CD4-positive, alpha-beta T cell treated with Interleukin-21 for 1 hour (primary cell): ENCODE results near the gene CPNE8.

ENCODE experiments used
- DNase-seq: peaks from one replicate; pipeline ENCODE4 v3.0.0-alpha.2; 2020

The CPNE8 gene

GRCh38 chr12:38905480-38906351, at the start of gene CPNE8:
Gene CPNE8 (minus strand): TSS chr12:38905591. CDS start chr12:38905534, 57 bp downstream.
- DNase-seq = peak; percentile 58

DNA sequence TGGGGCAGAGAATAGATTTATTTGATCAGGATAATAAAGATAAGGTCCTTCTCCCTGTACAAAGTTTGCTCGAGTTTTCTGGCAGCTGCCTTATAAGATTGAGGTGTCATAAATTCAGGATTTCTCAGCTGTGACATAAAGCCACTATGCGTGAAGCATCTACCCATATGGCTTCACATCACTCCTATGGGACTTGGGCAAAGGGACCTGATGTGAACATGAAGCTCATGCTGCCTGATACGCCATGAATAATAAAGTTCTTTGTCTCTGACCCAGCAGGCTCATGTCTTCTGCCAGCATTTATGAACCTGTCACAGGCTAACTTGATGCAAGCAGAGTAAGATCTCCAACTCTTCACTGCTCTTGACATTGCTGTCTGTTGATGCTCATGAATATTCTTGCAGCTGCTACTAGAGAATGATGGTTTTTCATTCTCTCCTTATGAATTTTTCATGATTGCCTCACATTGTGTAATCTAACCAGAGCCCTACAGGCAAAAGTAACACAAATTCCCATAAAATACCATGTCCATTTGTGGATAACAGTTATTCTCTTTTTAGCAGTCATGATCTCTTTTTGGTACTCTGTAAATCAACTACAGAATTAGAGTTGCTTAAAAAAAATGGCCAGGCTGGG, 49.0 kb upstream of the CPNE8 start:
- DNase-seq = no peak

DNA sequence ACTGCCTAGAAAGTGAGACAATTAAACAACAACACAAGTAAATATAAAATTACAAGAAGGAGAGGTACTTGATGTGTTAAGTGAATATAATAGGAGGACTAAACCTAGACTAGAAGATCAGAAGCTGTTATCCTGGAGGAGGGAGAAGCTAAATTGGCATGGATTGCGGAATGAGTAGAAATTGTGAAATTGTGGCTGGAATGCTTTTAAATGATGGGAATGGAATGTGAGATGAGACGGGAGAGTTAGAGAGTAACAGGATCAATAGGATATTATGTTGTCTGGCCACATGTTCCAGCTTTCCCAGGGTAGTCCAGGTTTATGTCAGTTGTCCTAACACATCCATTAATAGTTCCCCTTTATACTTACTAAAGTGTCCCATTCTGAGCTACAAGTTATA, 44.0 kb upstream of the CPNE8 start:
- no peak for DNase-seq

DNA sequence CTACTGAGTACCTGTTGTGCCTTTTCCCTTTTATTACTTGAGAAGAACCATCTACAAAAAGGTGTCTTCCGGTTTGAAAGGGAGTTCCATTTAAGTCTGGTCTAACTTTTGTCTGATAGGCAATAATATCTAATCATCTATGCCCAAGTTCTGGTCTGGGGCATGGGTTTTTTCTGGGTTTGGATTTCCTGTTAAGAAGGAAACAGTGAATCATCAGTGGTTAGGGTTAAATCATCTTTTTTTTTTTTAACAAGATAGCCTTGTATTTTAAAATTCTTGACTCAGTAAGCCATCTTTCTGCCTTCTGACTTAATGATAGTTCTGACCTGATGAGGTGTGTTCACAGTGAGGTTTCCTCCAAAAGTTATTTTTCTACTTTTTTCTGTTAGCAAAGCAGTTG, 29.3 kb upstream of the CPNE8 start:
- DNase-seq = no peak

- no peak for DNase-seq
Measured at GRCh38 chr12:38934078-38934584, 28.7 kb upstream of the CPNE8 start.

DNA sequence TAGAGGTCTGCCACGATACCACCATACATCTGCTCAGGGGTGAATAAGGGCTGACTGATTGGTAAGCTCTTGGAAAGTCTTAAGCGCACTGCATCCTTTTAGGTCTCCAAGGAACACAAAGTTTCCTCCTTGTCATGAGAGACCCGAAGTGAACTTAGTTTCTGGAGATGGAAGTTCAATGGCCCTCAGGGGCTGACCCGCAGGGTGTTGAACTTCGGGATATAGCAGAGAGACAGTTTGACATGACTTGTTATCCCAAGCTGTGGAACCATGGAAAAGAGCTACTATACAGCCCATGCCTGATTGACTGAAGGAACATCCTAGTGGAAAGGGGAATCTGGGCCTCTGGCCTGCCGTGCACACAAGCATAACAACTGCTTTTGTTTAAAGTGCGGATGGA, 26.9 kb upstream of the CPNE8 start:
- DNase-seq = no peak

DNA sequence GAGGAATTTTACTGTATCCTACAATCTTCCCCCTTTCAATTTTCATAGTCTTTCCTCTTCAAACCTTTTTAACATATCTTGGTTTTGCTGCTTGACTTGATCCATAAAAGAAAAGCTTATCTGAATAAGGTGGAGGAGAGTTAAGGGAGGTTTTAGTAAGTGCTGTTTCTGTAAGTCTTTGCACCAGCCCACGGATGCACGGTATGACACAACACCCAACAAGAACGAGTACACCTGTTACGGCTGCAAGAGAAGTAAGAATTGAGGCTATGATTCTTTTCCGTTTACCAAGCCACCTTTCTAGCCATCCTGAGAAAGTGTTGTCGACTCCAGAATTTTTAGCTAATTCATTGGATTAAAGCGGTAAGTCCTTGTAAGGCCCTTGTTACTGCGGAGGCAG, 26.1 kb upstream of the CPNE8 start:
- no peak for DNase-seq

DNA sequence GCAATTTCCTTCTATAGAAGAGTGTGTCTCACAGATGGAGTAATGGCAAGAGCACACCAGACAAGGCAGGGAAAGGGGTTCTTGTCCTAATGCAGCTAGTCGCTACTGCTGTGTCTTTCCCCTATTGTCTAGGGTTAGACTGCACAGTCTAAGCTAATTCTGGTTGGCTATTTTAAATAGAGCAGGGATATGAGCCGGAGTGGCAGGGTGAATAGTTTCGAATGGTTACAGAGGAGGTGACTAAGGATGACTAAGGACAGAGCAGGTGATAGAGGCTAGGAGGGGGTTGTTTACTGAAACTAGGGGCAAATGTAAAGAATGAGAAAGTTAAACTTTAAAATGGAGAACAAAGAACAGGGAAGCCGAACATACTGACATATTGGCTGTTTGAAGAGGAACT, 25.6 kb upstream of the CPNE8 start:
- DNase-seq = no peak

GRCh38 chr12:38926501-38926900, 21.1 kb upstream of the CPNE8 start:
- DNase-seq = no peak

GRCh38 chr12:38921025-38921677, 15.8 kb upstream of the CPNE8 start:
- DNase-seq = peak; percentile 42

- no peak for DNase-seq
Measured at GRCh38 chr12:38919191-38919590, 13.8 kb upstream of the CPNE8 start.

DNA sequence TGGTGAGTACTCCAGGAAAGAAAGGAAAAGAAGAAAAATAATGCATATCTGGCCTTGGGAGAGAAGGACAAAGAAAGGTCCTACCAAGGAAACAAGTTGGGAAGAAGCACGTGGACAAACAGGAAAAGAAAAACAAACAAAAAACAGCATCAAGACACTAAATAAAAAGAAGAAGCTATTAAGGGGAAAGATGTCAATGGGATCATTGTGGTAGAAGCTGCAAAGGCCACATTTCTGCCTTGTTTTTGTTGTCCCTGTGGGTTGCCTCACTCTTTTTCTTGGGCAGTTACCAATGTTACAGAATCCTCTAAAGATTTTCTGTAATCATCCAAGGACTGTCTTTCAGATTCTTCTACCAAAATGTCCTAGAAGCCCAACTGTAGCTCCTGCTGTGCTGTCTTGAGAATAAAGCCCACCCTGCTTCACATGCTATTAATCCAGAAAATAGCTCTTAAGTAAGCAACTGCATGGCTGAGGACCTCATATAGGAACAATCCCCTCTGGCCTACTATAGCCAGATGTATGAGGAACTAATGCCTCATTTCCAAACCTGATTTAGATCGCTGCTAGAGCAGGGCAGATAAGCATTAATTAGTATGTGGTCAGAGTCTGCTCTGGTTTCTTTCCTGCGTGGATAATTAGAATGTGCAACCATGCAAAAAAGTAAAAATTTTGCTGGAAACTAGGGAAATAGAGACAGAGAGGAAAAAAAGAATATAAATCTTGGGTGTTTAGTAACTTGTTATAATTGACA, 10.2 kb upstream of the CPNE8 start:
- no peak for DNase-seq

- DNase-seq = no peak
Measured at GRCh38 chr12:38912116-38912515, 6.7 kb upstream of the CPNE8 start.

GRCh38 chr12:38911611-38912010, 6.2 kb upstream of the CPNE8 start:
- no peak for DNase-seq

- DNase-seq = no peak
Measured at GRCh38 chr12:38907201-38907923, 2.0 kb upstream of the CPNE8 start.

DNA sequence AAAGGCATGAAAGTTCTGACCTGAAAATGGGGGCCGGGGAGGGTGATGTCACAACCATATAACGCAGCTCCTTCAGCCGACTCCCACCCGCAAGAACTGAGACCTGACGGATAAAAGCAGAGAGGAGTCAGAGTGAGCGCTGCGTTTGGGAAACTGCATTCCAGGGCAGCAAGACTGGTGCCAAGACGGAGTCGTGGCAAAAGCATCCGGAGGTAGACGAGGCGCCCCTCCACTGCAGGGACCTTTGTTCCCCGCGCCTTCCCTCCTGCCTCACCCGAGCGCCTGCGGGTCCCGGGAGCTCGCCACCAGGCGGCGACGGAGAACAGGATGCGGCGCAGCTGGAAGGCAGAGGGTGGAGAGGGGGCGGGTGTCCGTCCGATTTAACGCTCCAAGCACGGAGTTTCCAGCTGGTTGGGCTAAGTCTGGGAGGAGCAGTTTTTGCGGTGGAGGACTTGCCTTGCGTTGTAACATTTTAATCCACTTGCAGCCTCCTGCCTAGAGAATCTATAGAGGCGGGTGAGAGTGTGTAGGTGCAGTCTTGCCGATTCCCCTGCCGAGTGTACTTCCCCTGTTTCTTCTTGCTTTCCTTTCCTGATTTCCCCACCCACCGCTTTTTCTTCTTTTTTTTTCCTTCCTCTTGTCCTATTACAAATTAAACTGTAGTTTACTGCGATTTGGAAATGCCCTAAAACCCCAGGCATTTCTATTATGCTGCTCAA, 1.2 kb upstream of the CPNE8 start:
- DNase-seq = peak; percentile 72

GRCh38 chr12:38904537-38905479, 583 bp downstream of the CPNE8 start:
- DNase-seq = peak; percentile 73

GRCh38 chr12:38903596-38903995, 1.8 kb downstream of the CPNE8 start:
- DNase-seq = no peak

- no peak for DNase-seq
Measured at GRCh38 chr12:38898001-38898684, 7.2 kb downstream of the CPNE8 start.

GRCh38 chr12:38895446-38895845, 9.9 kb downstream of the CPNE8 start:
- DNase-seq = no peak
